Stomach (tissue), 9 donors: ENCODE results near the gene DOCK1. TPM values are rescaled to one million over a fixed set of nuclear protein-coding genes. Genes with fewer than 3 reads are reported as not detected.

ENCODE experiments used
- DNase-seq, 2 donors: peaks; one replicate each; pipeline versions ENCODE4 v3.0.0 to v3.0.0-alpha.2; 2013 to 2019
- H3K27ac ChIP-seq, 5 donors: fragments of 200-600 bp in 4 of 5; sonication (generic) in 4 of 5; one replicate each; pipeline ENCODE4 v1.5.1; 2013 to 2019; ENCODE audit warnings: mild to moderate bottlenecking in 1 of 5, moderate library complexity in 1 of 5
- H3K27me3 ChIP-seq, 3 donors: fragments of 200-600 bp; sonication (generic); one replicate each; pipeline ENCODE4 v1.5.1; 2017 to 2019; ENCODE audit warnings: mixed run types in 1 of 3
- H3K36me3 ChIP-seq, 4 donors: fragments of 200-600 bp; sonication (generic); 1 replicate in 3 of 4; 2 replicates in 1 of 4; pipeline ENCODE4 v1.5.1; 2016 to 2019
- H3K4me1 ChIP-seq, 4 donors: fragments of 200-600 bp; sonication (generic); one replicate each; pipeline ENCODE4 v1.5.1; 2016 to 2019
- H3K4me3 ChIP-seq, 4 donors: fragments of 200-600 bp; sonication (generic) in 3 of 4; one replicate each; pipeline ENCODE4 v1.5.1; 2016 to 2019; ENCODE audit warnings: mild to moderate bottlenecking in 1 of 4
- H3K9me3 ChIP-seq, 4 donors: fragments of 200-600 bp; sonication (generic); one replicate each; pipeline ENCODE4 v1.5.1; 2016 to 2019
- CTCF ChIP-seq, 7 experiments: fragments of 450-650 bp in 4 of 7; fragments of 200-600 bp in 3 of 7; sonication (generic) in 3 of 7; IDR thresholded peaks; one replicate each; pipeline ENCODE4 v1.5.1; 2016 to 2019; ENCODE audit warnings: antibody characterized with exemption in 7 of 7, control low read depth in 2 of 7, mild to moderate bottlenecking in 1 of 7
- EP300 ChIP-seq: sonication (generic); formaldehyde crosslinking; IDR thresholded peaks from one replicate; pipeline ENCODE4 v1.6.1; 2017; ENCODE audit warnings: antibody characterized with exemption
- POLR2A ChIP-seq, 4 donors: fragments of 450-650 bp; IDR thresholded peaks; one replicate each; pipeline ENCODE4 v1.6.1; 2016; ENCODE audit warnings: antibody characterized with exemption in 4 of 4, control low read depth in 2 of 4, mild to moderate bottlenecking in 1 of 4, moderate library complexity in 1 of 4
- POLR2AphosphoS5 ChIP-seq, 3 donors: sonication (generic); formaldehyde crosslinking; IDR thresholded peaks; one replicate each; pipeline ENCODE4 v1.6.1; 2016; ENCODE audit warnings: antibody characterized with exemption in 3 of 3
- WGBS, 5 donors: extraction: QIAGEN DNeasy Blood & Tissue Kit in 3 of 5; methylation state at CpG; one replicate each; pipeline versions ENCODE4 v1.1.5 to v1.1.7; 2013 to 2018; 5-methylcytosine and 5-hydroxymethylcytosine counted together
- intact Hi-C: fragments of 100-400 bp; cut with DNase I; formaldehyde crosslinking; loops from one replicate; pipeline ENCODE4 v1.15.1; 2023; ENCODE audit warnings: low total_unique reads
- polyA plus RNA-seq, 3 donors: library from polyadenylated mRNA; stranded (reverse); fragments of 200-250 nt; gene quantifications; one replicate each; pipeline ENCODE4 v1.2.3, GENCODE V29; 2013
- total RNA-seq, 5 donors: library from RNA; depleted of rRNA; stranded (reverse); fragments of >200 nt; gene quantifications; one replicate each; pipeline versions ENCODE4 v1.1.0 to v1.2.3, GENCODE V29; 2014 to 2016
- donor health status: healthy with polysubstance abuse.
- donor health status: Bipolar disorder and iron deficiency.
- donor health status: healthy.

The DOCK1 gene
- total and polyA plus RNA-seq, 8 donors = 8.4 to 114 (median 35.0) TPM

GRCh38 chr10:127146661-127147060, 241.4 kb downstream of the DOCK1 start:
- TF ChIP-seq POLR2A (IDR thresholded peaks at IDR 0.05) = no peak
- TF ChIP-seq EP300 = no peak
- no peak for TF ChIP-seq CTCF (IDR thresholded peaks at IDR 0.05)
- no peak for TF ChIP-seq POLR2AphosphoS5 (IDR thresholded peaks at IDR 0.05)
- H3K27ac ChIP-seq = no peak overlapping the region
- intact Hi-C loops = no loop called here
- no peaks in the 10 kb centered on the region for H3K27me3 ChIP-seq
- H3K4me3 ChIP-seq = no peak overlapping the region
- peaks cover 0 to 14% (median 0%) of the 10 kb centered on the region in 4 donors for H3K36me3 ChIP-seq
- H3K4me1 ChIP-seq = no peaks in the 10 kb centered on the region
- no peaks in the 10 kb centered on the region for H3K9me3 ChIP-seq
- WGBS, 5 donors = 91 to 96% (median 93%) methylated on average over 9 of the region's 9 CpGs
- DNase-seq = no peak

GRCh38 chr10:127148066-127148932, 243.1 kb downstream of the DOCK1 start:
- DNase-seq = no peak
- Histone ChIP-seq H3K36me3 (peaks cover 0 to 9% (median 0%) of the 10 kb centered on the region in 4 donors), H3K27me3 (no peaks in the 10 kb centered on the region), H3K9me3 (no peaks in the 10 kb centered on the region), H3K4me3 (no peak overlapping the region), H3K27ac (no peak overlapping the region), H3K4me1 (peaks cover 0 to 5% (median 0%) of the 10 kb centered on the region in 4 donors)
- 70 to 81% (median 79%) methylated on average over 15 of the region's 15 CpGs for WGBS, 5 donors
- intact Hi-C loops = no loop called here
- TF ChIP-seq EP300 = no peak
- no peak for TF ChIP-seq CTCF (IDR thresholded peaks at IDR 0.05)
- no peak for TF ChIP-seq POLR2AphosphoS5 (IDR thresholded peaks at IDR 0.05)
- TF ChIP-seq POLR2A (IDR thresholded peaks at IDR 0.05) = no peak

- DNase-seq = no peak
- Histone ChIP-seq H3K27ac (no peak overlapping the region), H3K9me3 (no peaks in the 10 kb centered on the region), H3K36me3 (peaks cover 0 to 9% (median 0%) of the 10 kb centered on the region in 4 donors), H3K27me3 (no peaks in the 10 kb centered on the region), H3K4me1 (peaks cover 0 to 5% (median 0%) of the 10 kb centered on the region in 4 donors), H3K4me3 (no peak overlapping the region)
- TF ChIP-seq POLR2A (IDR thresholded peaks at IDR 0.05) = no peak
- no peak for TF ChIP-seq POLR2AphosphoS5 (IDR thresholded peaks at IDR 0.05)
- TF ChIP-seq EP300 = no peak
- no peak for TF ChIP-seq CTCF (IDR thresholded peaks at IDR 0.05)
- WGBS, 5 donors = 64 to 77% (median 69%) methylated on average over 2 of the region's 2 CpGs
- intact Hi-C loops = no loop called here
These were observed 243.6 kb downstream of the DOCK1 start for GRCh38 chr10:127148933-127149220.

- no peak overlapping the region for H3K27ac ChIP-seq
- TF ChIP-seq POLR2AphosphoS5 (IDR thresholded peaks at IDR 0.05) (no peak), CTCF (IDR thresholded peaks at IDR 0.05) (no peak), POLR2A (IDR thresholded peaks at IDR 0.05) (no peak), EP300 (no peak)
- H3K27me3 ChIP-seq = no peaks in the 10 kb centered on the region
- WGBS, 5 donors = 80 to 85% (median 83%) methylated on average over 7 of the region's 7 CpGs
- no peaks in the 10 kb centered on the region for H3K9me3 ChIP-seq
- peaks cover 0 to 9% (median 0%) of the 10 kb centered on the region in 4 donors for H3K36me3 ChIP-seq
- intact Hi-C loops = no loop called here
- H3K4me3 ChIP-seq = no peak overlapping the region
- DNase-seq = no peak
- H3K4me1 ChIP-seq = peaks cover 0 to 5% (median 0%) of the 10 kb centered on the region in 4 donors
These were observed 244.4 kb downstream of the DOCK1 start for GRCh38 chr10:127149501-127150081.
